IPS-11a (cell line): ENCODE data around the gene BGN.

Experiments used
- H3K4me3 ChIP-seq: one replicate; pipeline ENCODE4 v1.5.1; 2013; ENCODE audit warnings: low read depth, low read length, control low read depth

BGN gene

GRCh38 chrX:153459986-153460385 lies 34.8 kb upstream of the BGN start:
- no peak overlapping the region for H3K4me3 ChIP-seq

- H3K4me3 ChIP-seq = no peak overlapping the region
These were observed 34.0 kb upstream of the BGN start for GRCh38 chrX:153460826-153461225.

GRCh38 chrX:153462291-153462690 lies 32.5 kb upstream of the BGN start:
- H3K4me3 ChIP-seq = no peak overlapping the region

- no peak overlapping the region for H3K4me3 ChIP-seq
These were observed 31.7 kb upstream of the BGN start for GRCh38 chrX:153463031-153463430.

- no peak overlapping the region for H3K4me3 ChIP-seq
These were observed 31.2 kb upstream of the BGN start for GRCh38 chrX:153463556-153463955.

- H3K4me3 ChIP-seq = no peak overlapping the region
These were observed 30.7 kb upstream of the BGN start for GRCh38 chrX:153464116-153464515.

GRCh38 chrX:153465691-153466380 lies 28.9 kb upstream of the BGN start:
- H3K4me3 ChIP-seq = no peak overlapping the region

GRCh38 chrX:153468008-153468580 lies 26.7 kb upstream of the BGN start:
- no peak overlapping the region for H3K4me3 ChIP-seq

GRCh38 chrX:153469811-153470410 lies 24.9 kb upstream of the BGN start:
- H3K4me3 ChIP-seq = peak overlapping the region; percentile 69

- H3K4me3 ChIP-seq = peak within 1 kb of the TSS; percentile 69
These were observed 24.1 kb upstream of the BGN start, which contains the start of gene HAUS7 for GRCh38 chrX:153470411-153471363. HAUS7 (minus strand) TSS chrX:153470576; CDS start chrX:153470557, 19 bp downstream.

GRCh38 chrX:153471663-153472280 lies 23.0 kb upstream of the BGN start:
- H3K4me3 ChIP-seq = no peak overlapping the region

- no peak overlapping the region for H3K4me3 ChIP-seq
These were observed 21.7 kb upstream of the BGN start for GRCh38 chrX:153473126-153473525.

GRCh38 chrX:153474266-153474665 lies 20.5 kb upstream of the BGN start:
- H3K4me3 ChIP-seq = no peak overlapping the region

GRCh38 chrX:153474718-153475117 lies 20.1 kb upstream of the BGN start:
- H3K4me3 ChIP-seq = no peak overlapping the region

GRCh38 chrX:153475271-153475670 lies 19.5 kb upstream of the BGN start:
- no peak overlapping the region for H3K4me3 ChIP-seq

GRCh38 chrX:153475751-153476281 lies 19.0 kb upstream of the BGN start:
- H3K4me3 ChIP-seq = no peak overlapping the region

- no peak overlapping the region for H3K4me3 ChIP-seq
These were observed 18.0 kb upstream of the BGN start for GRCh38 chrX:153476666-153477363.

GRCh38 chrX:153477364-153477857 lies 17.4 kb upstream of the BGN start:
- no peak overlapping the region for H3K4me3 ChIP-seq

- H3K4me3 ChIP-seq = no peak overlapping the region
These were observed 16.9 kb upstream of the BGN start for GRCh38 chrX:153477901-153478300.

GRCh38 chrX:153478746-153479145 lies 16.0 kb upstream of the BGN start:
- no peak overlapping the region for H3K4me3 ChIP-seq
